Measurements from ENCODE around the gene SFT2D3. TPM values are rescaled to one million over a fixed set of nuclear protein-coding genes. Genes with fewer than 3 reads are reported as not detected.

SFT2D3 gene
- total and polyA plus RNA-seq, 2 donors (not counting 1 experiment from before 2014, with no cell fraction given), result 3.5 to 14.2 TPM

GRCh38 chr2:127661072-127661649 is 40.1 kb upstream of the SFT2D3 start:
- no peak overlapping the region for H2AFZ ChIP-seq (ENCODE audit: insufficient read depth, low read depth, low read length, poor library complexity, severe bottlenecking)
- Mint-ChIP-seq H3K4me1 (peaks cover 9% of the 10 kb centered on the region), H3K9me3 (ENCODE audit: insufficient read depth) (no peaks in the 10 kb centered on the region), H3K27me3 (peaks cover 31% of the 10 kb centered on the region), H3K4me3 (no peak overlapping the region), H3K27ac (no peak overlapping the region)
- no peaks in the 10 kb centered on the region for H4K20me1 ChIP-seq (ENCODE audit: control insufficient read depth, insufficient read depth, low read length, poor library complexity, severe bottlenecking)
- peaks cover 0 to 20% (median 0%) of the 10 kb centered on the region in 3 donors for H3K9me3 ChIP-seq (ENCODE audit: control extremely low read depth in 1 of 3, control insufficient read depth in 2 of 3, insufficient read depth in 1 of 3, low read length in 2 of 3)
- H3K4me1 ChIP-seq (ENCODE audit: control insufficient read depth in 2 of 2, insufficient read depth in 2 of 2, low read length in 2 of 2), result peaks cover 0 to 10% of the 10 kb centered on the region in 2 donors
- no peaks in the 10 kb centered on the region for H3K79me2 ChIP-seq (ENCODE audit: control insufficient read depth, insufficient read depth, low read length)
- ChIA-PET POLR2A (no interaction called here), CTCF (interaction anchor here (1.4 kb wide), 1 partner anchor 70 kb away, joined by 5 read pairs; no protein-coding TSS in a partner anchor)
- intact Hi-C loops (cut with micrococcal nuclease), result no loop called here
- ATAC-seq (ENCODE audit: low read depth) (no peak), DNase-seq (no peak)
- 94% methylated on average over 14 of the region's 14 CpGs for WGBS (ENCODE audit: insufficient coverage)
- no peak overlapping the region for H3K9ac ChIP-seq (ENCODE audit: low read length)
- H3K4me3 ChIP-seq (ENCODE audit: control extremely low read depth in 1 of 5, extremely low read depth in 1 of 5, insufficient read depth in 1 of 5, low read depth in 2 of 5, low read length in 4 of 5), result no peak overlapping the region
- no peak overlapping the region for H3K27ac ChIP-seq (ENCODE audit: low read length in 2 of 2)
- no peaks in the 10 kb centered on the region for H3K36me3 ChIP-seq (replicated peaks in 1 of 2; ENCODE audit: control extremely low read depth in 1 of 2, control insufficient read depth in 1 of 2, extremely low read depth in 1 of 2, insufficient read depth in 2 of 2, low read length in 1 of 2)
- TF ChIP-seq, protein P1, sequence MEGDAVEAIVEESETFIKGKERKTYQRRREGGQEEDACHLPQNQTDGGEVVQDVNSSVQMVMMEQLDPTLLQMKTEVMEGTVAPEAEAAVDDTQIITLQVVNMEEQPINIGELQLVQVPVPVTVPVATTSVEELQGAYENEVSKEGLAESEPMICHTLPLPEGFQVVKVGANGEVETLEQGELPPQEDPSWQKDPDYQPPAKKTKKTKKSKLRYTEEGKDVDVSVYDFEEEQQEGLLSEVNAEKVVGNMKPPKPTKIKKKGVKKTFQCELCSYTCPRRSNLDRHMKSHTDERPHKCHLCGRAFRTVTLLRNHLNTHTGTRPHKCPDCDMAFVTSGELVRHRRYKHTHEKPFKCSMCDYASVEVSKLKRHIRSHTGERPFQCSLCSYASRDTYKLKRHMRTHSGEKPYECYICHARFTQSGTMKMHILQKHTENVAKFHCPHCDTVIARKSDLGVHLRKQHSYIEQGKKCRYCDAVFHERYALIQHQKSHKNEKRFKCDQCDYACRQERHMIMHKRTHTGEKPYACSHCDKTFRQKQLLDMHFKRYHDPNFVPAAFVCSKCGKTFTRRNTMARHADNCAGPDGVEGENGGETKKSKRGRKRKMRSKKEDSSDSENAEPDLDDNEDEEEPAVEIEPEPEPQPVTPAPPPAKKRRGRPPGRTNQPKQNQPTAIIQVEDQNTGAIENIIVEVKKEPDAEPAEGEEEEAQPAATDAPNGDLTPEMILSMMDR (IDR thresholded peaks at IDR 0.05), result no peak
- no peak for TF ChIP-seq EZH2 (IDR thresholded peaks at IDR 0.05; ENCODE audit: borderline replicate concordance, insufficient read depth, low read depth, low read length, poor library complexity, severe bottlenecking)
- peaks cover 0 to 39% (median 21%) of the 10 kb centered on the region in 4 experiments for H3K27me3 ChIP-seq (replicated peaks in 1 of 4; ENCODE audit: control extremely low read depth in 1 of 4, control insufficient read depth in 3 of 4, insufficient read depth in 4 of 4, low read length in 3 of 4)
- no peak overlapping the region for H3K4me2 ChIP-seq (replicated peaks; ENCODE audit: low read depth, low read length, poor library complexity, severe bottlenecking)

DNA sequence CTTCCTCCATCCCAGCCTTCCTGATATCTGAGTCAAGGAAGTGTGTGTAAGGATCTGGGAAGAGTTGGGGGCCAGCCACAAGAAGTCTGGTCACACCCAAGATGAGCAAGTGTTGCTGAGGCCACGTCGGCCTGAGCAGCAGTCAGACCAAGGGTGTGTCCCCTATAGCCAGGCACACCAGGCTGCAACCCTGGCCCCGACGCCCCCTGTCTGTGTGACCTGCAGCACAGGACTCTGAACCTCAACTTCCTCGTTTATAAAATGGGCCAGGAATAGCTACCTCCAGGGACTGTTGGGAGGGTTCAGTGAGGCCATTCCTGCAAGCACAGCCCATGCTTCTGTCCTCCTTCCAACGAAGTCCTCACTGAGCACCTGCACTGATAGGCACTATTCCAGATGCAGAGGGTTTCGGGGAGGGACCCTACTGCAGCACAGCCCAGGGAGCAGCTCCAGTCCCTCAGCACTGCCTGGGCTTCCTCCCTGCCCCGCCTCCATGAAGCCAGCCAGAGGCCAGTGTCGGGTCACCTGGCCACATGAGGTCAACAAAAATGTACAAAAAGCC is 39.3 kb upstream of the SFT2D3 start:
- ChIA-PET POLR2A (no interaction called here), CTCF (interaction anchor here (1.6 kb wide), 1 partner anchor 71 kb away, joined by 4 read pairs; no protein-coding TSS in a partner anchor)
- H3K4me3 Mint-ChIP-seq, result no peak overlapping the region
- Histone ChIP-seq H3K4me2 (replicated peaks; ENCODE audit: low read depth, low read length, poor library complexity, severe bottlenecking) (no peak overlapping the region), H3K4me1 (ENCODE audit: control insufficient read depth in 2 of 2, insufficient read depth in 2 of 2, low read length in 2 of 2) (peaks cover 0 to 10% of the 10 kb centered on the region in 2 donors), H3K36me3 (replicated peaks in 1 of 2; ENCODE audit: control extremely low read depth in 1 of 2, control insufficient read depth in 1 of 2, extremely low read depth in 1 of 2, insufficient read depth in 2 of 2, low read length in 1 of 2) (no peaks in the 10 kb centered on the region), H3K4me3 (ENCODE audit: control extremely low read depth in 1 of 5, extremely low read depth in 1 of 5, insufficient read depth in 1 of 5, low read depth in 2 of 5, low read length in 4 of 5) (no peak overlapping the region), H3K9me3 (ENCODE audit: control extremely low read depth in 1 of 3, control insufficient read depth in 2 of 3, insufficient read depth in 1 of 3, low read length in 2 of 3) (peaks cover 0 to 20% (median 1%) of the 10 kb centered on the region in 3 donors), H3K9ac (ENCODE audit: low read length) (no peak overlapping the region), H2AFZ (ENCODE audit: insufficient read depth, low read depth, low read length, poor library complexity, severe bottlenecking) (no peak overlapping the region), H4K20me1 (ENCODE audit: control insufficient read depth, insufficient read depth, low read length, poor library complexity, severe bottlenecking) (no peaks in the 10 kb centered on the region), H3K27ac (ENCODE audit: low read length in 2 of 2) (no peak overlapping the region), H3K79me2 (ENCODE audit: control insufficient read depth, insufficient read depth, low read length) (no peaks in the 10 kb centered on the region), H3K27me3 (replicated peaks in 1 of 4; ENCODE audit: control extremely low read depth in 1 of 4, control insufficient read depth in 3 of 4, insufficient read depth in 4 of 4, low read length in 3 of 4) (peaks cover 0 to 39% (median 21%) of the 10 kb centered on the region in 4 experiments)
- H3K27ac Mint-ChIP-seq, result no peak overlapping the region
- ATAC-seq (ENCODE audit: low read depth) (no peak), DNase-seq (no peak)
- no peaks in the 10 kb centered on the region for H3K9me3 Mint-ChIP-seq (ENCODE audit: insufficient read depth)
- peaks cover 9% of the 10 kb centered on the region for H3K4me1 Mint-ChIP-seq
- TF ChIP-seq EZH2 (IDR thresholded peaks at IDR 0.05; ENCODE audit: borderline replicate concordance, insufficient read depth, low read depth, low read length, poor library complexity, severe bottlenecking), result no peak
- TF ChIP-seq, protein P1 (IDR thresholded peaks at IDR 0.05), result no peak
- peaks cover 38% of the 10 kb centered on the region for H3K27me3 Mint-ChIP-seq
- WGBS (ENCODE audit: insufficient coverage), result 66% methylated on average over 9 of the region's 9 CpGs
- intact Hi-C loops (cut with micrococcal nuclease), result no loop called here
